Stimulated activated naive B cell treated with anti-CD40 and anti-IgM and Interleukin-4, amounts not matched to agents 10 μg/mL and 1 μg/mL and 100 μg/mL, for 72 hours (primary cell): ENCODE data around the gene IDH3B.
"Not testable (repeated sequence)": the region's sequence is repeated elsewhere in the genome, so short reads cannot be mapped to it uniquely, and the experiment has no call there.

Experiments
- ATAC-seq, 2 donors: fragments of 150-1000 bp; cut with Tn5 transposase; replicated peaks; 2 replicates each; pipeline ENCODE4 v1.10.0; 2021; ENCODE audit warnings: moderate library complexity in 1 of 2
- DNase-seq: peaks from one replicate; pipeline ENCODE4 v3.0.0; 2021
- H3K27ac Mint-ChIP-seq: one replicate; pipeline ENCODE4 v1.8.0; 2022; ENCODE audit warnings: mild to moderate bottlenecking, mixed read lengths
- H3K27me3 Mint-ChIP-seq, 2 donors: one replicate each; pipeline ENCODE4 v1.8.0; 2022; ENCODE audit warnings: mixed read lengths in 2 of 2
- H3K36me3 Mint-ChIP-seq, 2 donors: one replicate each; pipeline ENCODE4 v1.8.0; 2022; ENCODE audit warnings: mixed read lengths in 2 of 2, mild to moderate bottlenecking in 1 of 2
- H3K4me1 Mint-ChIP-seq, 2 donors: one replicate each; pipeline ENCODE4 v1.8.0; 2022; ENCODE audit warnings: mixed read lengths in 2 of 2, mild to moderate bottlenecking in 1 of 2
- H3K4me3 Mint-ChIP-seq, 2 donors: one replicate each; pipeline ENCODE4 v1.8.0; 2022; ENCODE audit warnings: mild to moderate bottlenecking in 2 of 2, mixed read lengths in 2 of 2, moderate library complexity in 1 of 2
- H3K9me3 Mint-ChIP-seq, 2 donors: one replicate each; pipeline ENCODE4 v1.8.0; 2022; ENCODE audit warnings: mixed read lengths in 2 of 2, mild to moderate bottlenecking in 1 of 2

The IDH3B gene

GRCh38 chr20:2698912-2699311 lies 34.9 kb upstream of the IDH3B start:
- Mint-ChIP-seq H3K4me1 (no peaks in the 10 kb centered on the region), H3K9me3 (no peaks in the 10 kb centered on the region), H3K27ac (no peak overlapping the region), H3K4me3 (no peak overlapping the region), H3K36me3 (peaks cover 0 to 2% of the 10 kb centered on the region in 2 donors), H3K27me3 (peaks cover 54 to 71% of the 10 kb centered on the region in 2 donors)
- ATAC-seq (no peak), DNase-seq (no peak)

DNA sequence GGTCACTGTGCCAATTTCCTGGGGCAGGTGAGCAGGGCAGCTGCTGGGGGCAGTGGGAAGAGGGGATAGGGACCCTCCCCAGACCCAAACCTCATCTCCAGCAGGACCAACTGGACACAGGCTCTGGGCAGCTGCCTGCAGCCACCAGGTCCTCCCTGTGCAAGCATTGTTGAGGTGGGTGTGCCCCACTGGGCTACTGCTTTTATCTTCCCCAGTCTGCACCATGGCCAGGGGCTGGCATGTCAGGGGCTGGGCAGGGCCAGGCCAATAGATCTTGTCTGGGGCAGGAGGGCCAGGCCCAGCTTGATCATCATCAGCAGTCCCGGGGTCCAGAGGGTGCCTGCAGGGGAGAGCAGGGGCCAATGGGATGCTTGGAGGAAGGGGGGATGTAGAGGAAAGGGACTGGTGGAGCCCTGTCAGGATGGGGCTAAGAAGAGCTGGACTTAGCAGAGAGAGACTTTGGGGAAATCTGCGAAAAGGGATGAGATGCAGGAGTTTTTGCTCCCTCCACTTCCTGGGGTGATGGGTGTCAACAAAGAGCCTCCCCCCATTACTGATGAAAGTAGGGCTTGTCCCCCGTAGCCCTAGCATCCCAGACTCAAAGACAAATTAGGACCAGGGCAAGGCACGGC lies 34.3 kb upstream of the IDH3B start:
- Mint-ChIP-seq H3K4me3 (no peak overlapping the region), H3K27ac (no peak overlapping the region), H3K27me3 (peaks cover 54 to 67% of the 10 kb centered on the region in 2 donors), H3K9me3 (no peaks in the 10 kb centered on the region), H3K4me1 (no peaks in the 10 kb centered on the region), H3K36me3 (peaks cover 0 to 2% of the 10 kb centered on the region in 2 donors)
- DNase-seq = no peak
- no peak for ATAC-seq

DNA sequence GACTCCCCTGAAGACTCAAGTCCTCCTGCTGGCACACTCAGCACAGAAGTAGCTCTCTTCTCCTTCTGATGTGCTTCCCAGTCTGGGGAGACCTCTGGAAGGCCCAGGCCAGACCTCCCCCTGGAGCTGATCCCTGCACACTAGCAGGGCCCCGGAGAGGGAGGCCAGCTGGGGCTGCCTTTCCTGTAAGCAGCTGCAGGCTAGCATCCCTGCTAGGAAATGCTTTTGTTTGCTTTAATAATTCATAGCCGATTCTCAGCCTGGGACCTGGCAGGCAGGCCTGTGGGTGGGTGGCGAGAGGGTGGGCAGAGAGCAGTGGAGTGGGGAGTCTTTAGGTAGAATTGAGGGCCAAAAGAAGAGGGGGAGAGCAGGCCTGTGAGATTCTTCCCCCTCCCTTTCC lies 33.8 kb upstream of the IDH3B start:
- ATAC-seq (no peak), DNase-seq (no peak)
- Mint-ChIP-seq H3K27me3 (peaks cover 54 to 67% of the 10 kb centered on the region in 2 donors), H3K9me3 (no peaks in the 10 kb centered on the region), H3K4me1 (no peaks in the 10 kb centered on the region), H3K27ac (no peak overlapping the region), H3K36me3 (peaks cover 0 to 2% of the 10 kb centered on the region in 2 donors), H3K4me3 (no peak overlapping the region)

DNA sequence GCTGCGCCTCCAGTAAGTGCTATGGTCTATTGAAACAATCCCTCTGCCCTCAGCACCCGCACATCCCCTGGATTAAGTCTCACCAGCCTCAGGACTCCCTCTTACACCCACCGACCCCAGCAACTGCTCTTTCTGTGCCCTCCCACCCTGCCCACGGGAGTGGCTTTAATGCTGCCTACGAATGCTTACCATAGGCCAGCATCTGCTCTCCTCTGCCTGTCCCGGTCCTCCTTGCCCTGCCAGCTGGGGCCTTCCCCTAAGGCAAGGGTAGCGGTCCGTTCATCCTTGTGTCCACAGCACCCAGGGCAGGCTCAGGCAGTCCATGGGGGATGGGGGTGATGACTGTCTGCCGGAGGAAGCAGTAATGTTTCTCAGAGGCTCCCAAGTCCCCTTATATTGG lies 32.6 kb upstream of the IDH3B start:
- ATAC-seq (no peak), DNase-seq (no peak)
- H3K27me3 Mint-ChIP-seq = peaks cover 56 to 69% of the 10 kb centered on the region in 2 donors
- no peak overlapping the region for H3K27ac Mint-ChIP-seq
- peaks cover 5% of the 10 kb centered on the region in 2 donors for H3K36me3 Mint-ChIP-seq
- no peak overlapping the region for H3K4me3 Mint-ChIP-seq
- peaks cover 5 to 6% of the 10 kb centered on the region in 2 donors for H3K4me1 Mint-ChIP-seq
- no peaks in the 10 kb centered on the region for H3K9me3 Mint-ChIP-seq

DNA sequence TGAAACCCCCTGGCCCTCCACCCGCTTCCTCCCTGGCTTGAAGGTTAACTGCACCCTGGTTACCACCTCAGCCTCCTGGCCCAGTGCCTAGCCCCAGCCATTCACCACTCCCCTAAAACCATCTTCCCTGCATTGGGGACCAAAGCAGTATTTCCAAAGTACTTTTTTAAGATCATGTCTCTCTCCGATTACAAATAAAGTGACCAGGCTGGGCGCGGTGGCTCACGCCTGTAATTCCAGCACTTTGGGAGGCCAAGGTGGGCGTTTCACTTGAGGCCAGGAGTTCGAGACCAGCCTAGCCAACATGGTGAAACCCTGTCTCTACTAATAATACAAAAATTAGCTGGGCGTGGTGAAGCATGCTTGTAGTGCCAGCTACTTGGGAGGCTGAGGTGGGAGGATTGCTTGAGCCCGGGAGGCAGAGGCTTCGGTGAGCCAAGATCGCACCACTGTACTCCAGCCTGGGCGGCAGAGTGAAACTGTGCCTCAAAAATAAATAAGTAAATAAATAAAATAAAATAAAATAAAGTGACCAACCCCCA lies 32.0 kb upstream of the IDH3B start:
- not testable (repeated sequence) for H3K27ac Mint-ChIP-seq, H3K36me3 Mint-ChIP-seq, ATAC-seq, H3K9me3 Mint-ChIP-seq, H3K4me3 Mint-ChIP-seq, DNase-seq, H3K4me1 Mint-ChIP-seq
- H3K27me3 Mint-ChIP-seq = peaks cover 57 to 69% of the 10 kb centered on the region in 2 donors

DNA sequence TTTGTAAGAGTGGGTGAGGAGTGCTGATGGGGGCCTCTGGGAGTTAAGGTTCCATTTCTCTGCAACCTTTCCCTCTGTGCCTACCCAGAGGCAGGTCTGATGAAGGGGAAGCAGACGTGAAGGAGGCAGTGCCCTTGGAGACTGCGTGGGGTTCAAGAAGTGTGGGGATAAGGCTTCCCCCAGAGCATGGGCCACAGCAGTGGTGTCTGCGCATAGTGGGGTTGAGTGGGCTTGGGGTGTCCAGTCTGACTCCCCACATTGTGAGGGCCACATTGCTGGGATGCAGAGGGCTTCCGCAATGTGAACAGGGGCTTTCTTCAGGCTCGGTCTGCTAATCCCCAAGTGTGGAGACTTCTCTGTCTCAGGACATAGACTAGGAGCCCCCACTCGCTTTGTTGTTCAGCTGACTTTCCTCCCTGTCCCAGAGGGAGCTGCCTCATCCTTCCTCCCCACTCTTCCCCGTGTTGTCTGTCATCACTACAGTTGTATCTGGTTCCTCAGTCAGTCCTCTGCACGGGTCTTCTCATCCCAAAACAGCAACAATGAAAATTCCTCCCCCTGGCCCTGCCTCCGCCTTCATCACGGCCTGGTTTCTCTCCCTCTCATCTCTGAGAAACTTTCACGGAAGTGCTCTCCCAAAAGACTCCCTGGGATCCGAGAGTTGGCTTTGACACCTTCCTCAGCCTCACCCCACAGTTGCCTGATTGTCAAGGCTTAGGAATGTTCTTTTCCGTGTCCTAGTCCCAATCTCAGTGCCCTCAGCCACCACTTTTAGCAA lies 31.4 kb upstream of the IDH3B start:
- peaks cover 7 to 8% of the 10 kb centered on the region in 2 donors for H3K4me1 Mint-ChIP-seq
- peaks cover 56 to 68% of the 10 kb centered on the region in 2 donors for H3K27me3 Mint-ChIP-seq
- no peak overlapping the region for H3K4me3 Mint-ChIP-seq
- peaks cover 5% of the 10 kb centered on the region in 2 donors for H3K36me3 Mint-ChIP-seq
- DNase-seq (no peak), ATAC-seq (no peak)
- no peak overlapping the region for H3K27ac Mint-ChIP-seq
- H3K9me3 Mint-ChIP-seq = no peaks in the 10 kb centered on the region

DNA sequence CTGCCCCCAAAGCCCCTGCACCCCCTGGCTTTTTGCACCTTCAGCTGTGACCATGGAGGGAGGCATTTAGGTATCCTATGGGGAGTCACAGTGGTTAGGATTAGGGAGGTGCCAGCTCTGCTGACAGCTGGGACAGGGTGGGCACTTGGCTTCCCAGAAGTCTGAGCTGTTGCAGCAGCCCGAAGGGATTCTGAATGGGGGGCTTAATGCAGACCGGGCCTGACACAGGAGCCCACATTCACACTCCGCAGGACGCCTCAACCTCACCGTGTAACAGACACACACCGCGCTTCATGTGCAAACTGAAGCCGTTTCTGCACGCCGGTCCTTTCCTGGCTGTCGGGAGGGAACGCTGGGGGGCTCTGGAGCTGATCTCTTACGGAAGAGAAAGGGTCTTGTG lies 30.5 kb upstream of the IDH3B start:
- peaks cover 7 to 8% of the 10 kb centered on the region in 2 donors for H3K4me1 Mint-ChIP-seq
- peaks cover 58 to 72% of the 10 kb centered on the region in 2 donors for H3K27me3 Mint-ChIP-seq
- no peak for DNase-seq

GRCh38 chr20:2694008-2694471 lies 30.0 kb upstream of the IDH3B start:
- Mint-ChIP-seq H3K36me3 (peaks cover 5% of the 10 kb centered on the region in 2 donors), H3K27ac (no peak overlapping the region), H3K9me3 (no peaks in the 10 kb centered on the region), H3K27me3 (peaks cover 63 to 75% of the 10 kb centered on the region in 2 donors), H3K4me3 (no peak overlapping the region), H3K4me1 (peaks cover 7 to 8% of the 10 kb centered on the region in 2 donors)
- DNase-seq (no peak), ATAC-seq (no peak)

More for the DNA sequence above, 30.5 kb upstream of the IDH3B start:
- Mint-ChIP-seq H3K36me3 (peaks cover 5% of the 10 kb centered on the region in 2 donors), H3K27ac (no peak overlapping the region), H3K4me3 (no peak overlapping the region), H3K9me3 (no peaks in the 10 kb centered on the region)
- no peak for ATAC-seq

GRCh38 chr20:2693286-2694007 lies 29.4 kb upstream of the IDH3B start:
- no peaks in the 10 kb centered on the region for H3K9me3 Mint-ChIP-seq
- no peak overlapping the region for H3K4me3 Mint-ChIP-seq
- peak; percentile 16 for DNase-seq
- H3K27me3 Mint-ChIP-seq = peaks cover 60 to 72% of the 10 kb centered on the region in 2 donors
- no peak overlapping the region for H3K27ac Mint-ChIP-seq
- peaks cover 5% of the 10 kb centered on the region in 2 donors for H3K36me3 Mint-ChIP-seq
- peaks cover 7 to 9% of the 10 kb centered on the region in 2 donors for H3K4me1 Mint-ChIP-seq
- peak; percentile 47 to 49 for ATAC-seq

DNA sequence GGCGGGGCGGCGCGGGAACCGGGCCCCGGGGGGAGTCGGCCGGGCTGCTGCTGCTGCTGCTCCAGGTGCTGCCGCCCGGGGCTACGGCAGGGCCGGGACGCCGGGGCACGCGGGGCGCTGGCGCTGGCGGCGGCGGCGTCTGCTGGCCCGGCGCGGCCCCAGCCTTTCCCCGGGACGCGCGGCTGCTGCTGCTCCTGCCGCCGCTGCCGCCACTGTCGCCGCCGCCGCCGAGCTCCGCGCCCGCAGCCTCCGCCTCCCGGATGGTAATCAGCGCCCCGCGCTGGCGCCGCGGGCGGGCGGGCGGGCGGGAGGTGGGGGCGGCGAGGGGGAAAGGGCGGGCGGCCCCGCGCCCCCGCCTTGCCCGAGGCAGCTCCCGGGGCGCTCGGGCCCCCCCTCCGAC lies 28.9 kb upstream of the IDH3B start:
- Mint-ChIP-seq H3K27ac (no peak overlapping the region), H3K27me3 (peaks cover 63 to 74% of the 10 kb centered on the region in 2 donors), H3K9me3 (no peaks in the 10 kb centered on the region), H3K4me1 (peaks cover 11 to 14% of the 10 kb centered on the region in 2 donors), H3K4me3 (no peak overlapping the region), H3K36me3 (peaks cover 3 to 5% of the 10 kb centered on the region in 2 donors)
- DNase-seq (no peak), ATAC-seq (peak; percentile 17 to 20)

DNA sequence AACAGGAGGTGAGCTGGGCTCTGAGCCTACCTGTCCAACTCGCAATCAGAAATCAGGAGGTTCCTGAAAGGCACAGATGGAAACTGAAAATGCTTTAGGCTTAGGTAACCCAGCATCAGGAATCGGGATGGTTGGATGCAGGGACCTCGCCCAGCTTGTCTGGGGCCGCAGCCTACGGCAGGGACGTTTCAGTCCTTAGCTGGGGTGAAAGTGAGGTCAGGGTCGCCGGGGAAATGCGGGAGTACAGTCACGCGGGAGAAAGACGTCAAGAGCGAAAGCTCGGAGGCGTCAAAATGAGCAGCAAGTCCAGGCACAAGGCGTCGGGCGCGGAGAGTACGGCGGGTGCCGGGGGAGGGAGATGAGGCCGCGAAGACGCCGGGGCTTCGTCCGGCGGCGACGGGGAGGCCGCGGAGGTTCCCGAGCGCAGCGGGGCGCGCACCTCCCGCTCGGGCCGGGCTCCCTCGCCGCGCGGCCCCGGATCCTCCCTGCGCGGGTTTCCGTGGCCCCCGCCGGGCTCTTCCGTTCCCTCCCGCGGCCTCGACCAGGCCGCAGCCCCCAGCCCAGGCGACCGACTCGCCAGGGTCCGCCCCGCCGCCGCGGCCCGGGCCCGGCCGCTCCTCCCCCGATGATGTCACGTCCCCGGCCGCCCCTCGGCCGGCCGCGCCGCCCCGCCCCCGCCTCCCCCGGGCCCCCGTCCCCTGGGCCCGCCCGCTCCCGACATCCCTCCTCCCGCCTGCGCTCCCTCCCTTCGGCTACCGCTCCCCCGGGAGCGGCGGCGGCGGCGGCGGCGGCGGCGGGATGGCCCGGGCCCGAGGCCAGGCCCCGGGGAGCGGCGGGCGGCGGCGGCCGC lies 28.2 kb upstream of the IDH3B start, which contains the start of gene EBF4:
EBF4 (plus strand) TSS at position 745 of the 850 bp plus-strand sequence. CDS start 866 bp downstream, outside the sequence.
- Mint-ChIP-seq H3K36me3 (peaks cover 3 to 5% of the 10 kb centered on the region in 2 donors), H3K9me3 (no peaks in the 10 kb centered on the region), H3K4me3 (peak within 1 kb of the TSS; percentile 86 to 88), H3K27me3 (peaks cover 69 to 79% of the 10 kb centered on the region in 2 donors), H3K27ac (peak within 1 kb of the TSS; percentile 85), H3K4me1 (peaks cover 11 to 20% of the 10 kb centered on the region in 2 donors)
- DNase-seq = no peak
- ATAC-seq = peak; percentile 24 to 27

- H3K27ac Mint-ChIP-seq = peak overlapping the region; percentile 85
- H3K36me3 Mint-ChIP-seq = peaks cover 3 to 5% of the 10 kb centered on the region in 2 donors
- peaks cover 11 to 20% of the 10 kb centered on the region in 2 donors for H3K4me1 Mint-ChIP-seq
- no peaks in the 10 kb centered on the region for H3K9me3 Mint-ChIP-seq
- no peak for DNase-seq
- no peak for ATAC-seq
- peak overlapping the region; percentile 86 to 88 for H3K4me3 Mint-ChIP-seq
- H3K27me3 Mint-ChIP-seq = peaks cover 66 to 76% of the 10 kb centered on the region in 2 donors
Observed at GRCh38 chr20:2691663-2692035, 27.6 kb upstream of the IDH3B start.

- peak overlapping the region; percentile 86 to 88 for H3K4me3 Mint-ChIP-seq
- H3K36me3 Mint-ChIP-seq = peaks cover 3 to 5% of the 10 kb centered on the region in 2 donors
- no peak for DNase-seq
- H3K27me3 Mint-ChIP-seq = peaks cover 65 to 71% of the 10 kb centered on the region in 2 donors
- peaks cover 11 to 20% of the 10 kb centered on the region in 2 donors for H3K4me1 Mint-ChIP-seq
- no peak for ATAC-seq
- H3K27ac Mint-ChIP-seq = peak overlapping the region; percentile 85
- H3K9me3 Mint-ChIP-seq = no peaks in the 10 kb centered on the region
Observed at GRCh38 chr20:2691127-2691526, 27.1 kb upstream of the IDH3B start.
